Fibroblast of skin of left quadriceps (primary cell): ENCODE measurements around the gene CLIP3.

Experiments used
- DNase-seq, 2 experiments: peaks; one replicate each; pipeline ENCODE4 v3.0.0-alpha.2; 2013; ENCODE audit warnings: low read depth in 2 of 2

CLIP3 gene

DNA sequence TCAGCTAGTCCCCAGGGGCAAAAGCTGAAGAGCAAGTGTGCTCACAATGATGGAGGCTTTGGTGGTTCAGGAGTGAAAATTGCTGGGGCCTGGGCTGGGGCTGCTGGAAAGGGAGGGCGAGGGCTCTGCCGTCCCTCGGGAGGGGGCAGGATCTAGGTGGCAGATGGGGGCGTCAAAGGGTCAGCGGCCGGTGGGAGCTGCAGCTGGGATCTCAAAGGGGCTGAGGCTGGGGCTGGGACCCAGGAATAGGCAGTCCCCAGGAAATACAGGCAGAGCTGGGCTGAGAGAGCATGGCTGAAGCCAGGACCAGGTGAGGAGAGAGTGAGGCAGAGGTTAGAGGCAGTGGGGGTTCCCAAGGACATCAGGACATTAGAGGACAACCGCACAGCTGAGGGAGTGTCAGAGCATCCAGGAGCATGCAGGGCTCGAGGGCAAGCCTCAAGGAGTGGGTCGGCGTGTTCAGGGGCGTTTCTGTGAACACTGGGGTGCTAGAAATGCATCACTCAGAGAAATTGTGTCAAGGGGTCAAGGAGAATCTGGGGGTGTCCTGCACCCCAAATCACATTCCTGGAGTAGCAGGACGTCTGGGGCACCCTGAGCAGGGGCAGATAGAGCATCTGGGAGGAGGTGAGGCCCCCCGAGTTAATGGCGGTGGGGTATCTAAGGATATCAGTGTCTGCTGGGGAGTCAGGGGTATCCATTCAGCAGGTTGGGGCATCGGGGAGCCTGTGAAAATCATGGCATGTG lies 22.9 kb downstream of the CLIP3 start:
- DNase-seq = no peak

DNA sequence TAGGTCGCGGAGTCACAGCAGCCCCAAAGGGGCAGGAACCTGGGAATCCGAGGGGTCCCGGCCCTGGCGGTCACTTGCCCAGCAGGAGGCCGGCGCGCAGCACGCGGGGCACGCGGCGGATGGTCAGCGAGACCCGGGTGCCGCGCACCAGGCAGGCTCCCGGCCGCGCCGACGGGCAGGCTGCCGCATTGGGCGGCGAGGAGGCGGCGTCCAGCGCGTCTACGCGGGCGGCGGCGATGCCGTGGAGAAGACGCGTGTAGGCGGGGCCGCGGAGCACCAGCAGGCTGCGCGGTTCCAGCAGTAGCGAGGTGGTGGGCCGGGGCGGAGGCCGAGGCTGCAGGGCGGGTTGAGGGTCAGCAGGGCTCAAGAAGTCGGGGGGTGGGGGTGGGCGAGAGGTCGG lies 23.5 kb downstream of the CLIP3 start:
- no peak for DNase-seq

DNA sequence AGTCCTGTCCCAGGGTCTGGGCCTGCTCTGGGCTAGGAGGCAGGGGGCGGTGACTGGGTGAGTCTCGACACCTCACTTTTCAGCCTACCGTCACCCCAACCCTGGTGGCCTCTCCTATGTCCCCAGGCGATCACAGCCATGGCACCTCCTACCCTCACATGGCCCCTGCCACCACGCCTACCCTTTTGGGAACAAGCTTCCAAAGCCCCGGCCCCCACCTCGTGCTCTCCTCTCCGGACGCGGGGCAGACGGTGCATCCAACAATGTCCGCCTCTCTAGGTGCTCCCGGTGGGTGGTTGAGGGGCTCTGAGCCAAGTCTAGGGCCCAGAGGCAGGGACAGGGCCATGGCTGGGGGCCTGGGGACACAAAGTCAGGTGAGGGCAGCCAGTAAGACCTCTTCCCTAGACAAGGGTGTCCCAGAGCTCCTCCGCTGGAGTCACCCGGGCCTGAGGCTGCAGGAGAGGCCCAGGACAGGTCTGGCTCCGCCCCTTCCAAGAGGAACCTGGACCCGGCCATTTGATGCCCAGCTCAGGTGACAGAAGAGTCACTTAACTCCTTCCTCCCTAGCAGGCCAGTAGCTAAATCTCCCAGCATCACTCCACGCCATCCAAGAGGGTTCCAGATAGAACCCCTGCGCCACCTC lies 24.2 kb downstream of the CLIP3 start, which contains the start of gene SYNE4:
Gene SYNE4 (minus strand): TSS at position 478 of the 643 bp plus-strand sequence. CDS start 132 bp downstream, at position 346.
- DNase-seq = no peak

DNA sequence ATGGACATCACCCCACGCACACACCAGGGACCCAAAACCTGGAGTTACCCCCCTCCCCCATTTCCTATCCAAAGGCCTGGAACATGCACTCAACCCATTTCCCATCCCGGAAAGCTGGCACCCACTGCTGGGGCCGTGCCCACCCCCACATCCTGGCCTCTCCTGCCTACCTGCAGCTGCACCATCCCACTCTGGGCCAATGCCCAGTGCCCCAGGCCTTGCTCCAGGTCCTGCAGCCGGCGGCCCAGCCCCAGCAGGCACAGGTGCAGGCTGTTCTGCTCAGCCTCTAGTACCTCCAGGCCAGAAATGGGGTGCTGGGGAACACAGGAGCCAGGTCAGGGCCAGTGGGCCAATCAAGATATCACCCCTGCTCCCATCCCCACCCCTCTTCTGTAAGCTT lies 25.7 kb downstream of the CLIP3 start:
- DNase-seq = no peak

DNA sequence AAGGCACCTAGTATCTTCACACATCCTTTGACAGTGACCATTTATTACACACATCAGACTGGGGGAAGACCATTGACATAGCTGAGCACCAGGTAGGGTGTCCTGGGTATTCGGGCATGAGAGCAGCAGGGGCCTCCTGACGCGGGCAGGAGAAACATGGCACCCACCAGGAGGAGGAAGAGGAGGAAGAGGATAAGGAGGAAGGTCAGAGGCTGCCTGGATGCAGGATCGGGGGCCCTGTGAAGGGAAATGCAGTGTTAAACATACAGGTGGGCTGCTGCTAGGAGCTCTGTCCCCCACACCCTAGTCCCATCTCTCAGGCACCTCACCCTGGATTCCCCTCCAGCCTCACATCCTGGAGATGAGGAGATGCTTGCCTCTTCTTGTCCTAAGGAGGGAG lies 29.4 kb downstream of the CLIP3 start:
- DNase-seq = no peak

DNA sequence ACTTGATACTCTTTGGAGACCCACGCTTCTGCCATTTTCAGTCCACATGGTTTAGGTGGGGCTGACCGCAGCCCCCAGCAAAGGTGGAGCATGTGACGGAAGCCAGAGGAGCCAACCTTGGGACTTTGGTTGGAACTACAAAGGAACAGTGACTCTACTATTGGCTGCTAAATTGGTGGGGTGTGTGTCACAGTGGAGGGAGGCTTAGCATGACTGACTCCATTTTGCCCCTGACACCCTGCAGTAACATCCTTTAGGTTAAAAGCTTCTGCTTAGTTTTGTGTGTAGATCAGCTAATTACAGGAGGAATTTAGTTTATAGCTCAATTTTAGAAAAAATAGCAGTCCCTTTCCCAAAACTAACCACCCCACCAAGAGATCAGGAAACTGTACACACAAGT lies 31.1 kb downstream of the CLIP3 start:
- DNase-seq = no peak

DNA sequence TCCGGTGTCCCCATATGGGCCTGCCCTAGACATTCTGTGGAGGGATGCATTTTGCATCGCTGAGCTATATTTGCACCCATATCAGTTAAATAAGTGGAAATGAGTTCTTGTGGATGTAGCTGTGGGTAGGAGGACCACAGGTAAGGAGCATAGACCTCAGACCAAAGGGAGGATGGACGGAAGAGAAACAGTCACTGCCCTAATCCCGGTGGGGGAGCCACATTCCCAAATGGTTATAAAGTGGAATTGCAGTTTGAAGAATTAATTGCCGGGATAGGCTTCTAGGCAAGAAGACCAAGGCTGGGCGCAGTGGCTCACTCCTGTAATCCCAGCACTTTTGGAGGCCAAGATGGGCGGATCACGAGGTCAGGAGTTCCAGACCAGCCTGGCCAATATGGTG lies 35.9 kb downstream of the CLIP3 start:
- DNase-seq = no peak

DNA sequence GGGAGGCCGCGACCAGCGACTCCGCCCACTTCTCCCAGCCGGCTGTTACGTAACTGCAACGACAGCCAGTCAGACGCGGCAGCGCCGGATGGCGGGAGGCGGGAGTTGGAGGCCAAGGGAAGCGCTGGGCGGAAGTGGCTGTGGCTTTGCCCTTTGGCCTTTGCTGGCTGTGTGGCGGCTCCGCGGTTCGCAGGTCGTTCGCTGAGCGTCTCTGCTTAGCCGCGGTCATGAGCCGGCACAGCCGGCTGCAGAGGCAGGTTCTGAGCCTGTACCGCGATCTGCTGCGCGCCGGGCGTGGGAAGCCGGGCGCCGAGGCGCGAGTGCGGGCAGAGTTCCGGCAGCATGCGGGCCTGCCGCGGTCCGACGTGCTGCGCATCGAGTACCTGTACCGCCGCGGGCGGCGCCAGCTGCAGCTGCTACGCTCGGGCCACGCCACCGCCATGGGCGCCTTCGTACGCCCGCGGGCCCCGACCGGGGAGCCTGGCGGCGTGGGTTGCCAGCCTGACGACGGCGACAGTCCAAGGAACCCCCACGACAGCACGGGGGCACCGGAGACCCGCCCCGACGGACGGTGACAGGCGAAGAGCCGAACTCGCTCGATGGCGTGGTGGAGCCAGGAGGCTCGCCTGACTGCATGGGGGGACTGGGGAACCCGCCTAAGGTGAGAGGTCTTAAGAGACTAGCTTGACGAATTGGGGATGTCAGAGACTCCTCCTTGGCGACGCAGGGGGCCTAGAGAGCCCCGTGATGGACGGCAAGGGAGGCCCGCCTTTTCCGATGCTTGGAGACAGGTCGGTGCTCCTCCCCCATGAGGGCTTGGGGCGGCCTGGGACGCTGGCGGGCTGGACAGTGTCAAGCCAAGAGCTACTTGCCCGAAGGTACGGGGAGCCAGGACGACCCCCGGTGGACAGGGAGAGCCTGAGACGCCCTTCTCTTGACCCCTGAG lies 37.4 kb downstream of the CLIP3 start, which contains the start of gene SDHAF1:
Gene SDHAF1 (plus strand): TSS at position 141 of the 946 bp plus-strand sequence. CDS start 87 bp downstream, at position 228.
- DNase-seq = peak; percentile 63 to 71

DNA sequence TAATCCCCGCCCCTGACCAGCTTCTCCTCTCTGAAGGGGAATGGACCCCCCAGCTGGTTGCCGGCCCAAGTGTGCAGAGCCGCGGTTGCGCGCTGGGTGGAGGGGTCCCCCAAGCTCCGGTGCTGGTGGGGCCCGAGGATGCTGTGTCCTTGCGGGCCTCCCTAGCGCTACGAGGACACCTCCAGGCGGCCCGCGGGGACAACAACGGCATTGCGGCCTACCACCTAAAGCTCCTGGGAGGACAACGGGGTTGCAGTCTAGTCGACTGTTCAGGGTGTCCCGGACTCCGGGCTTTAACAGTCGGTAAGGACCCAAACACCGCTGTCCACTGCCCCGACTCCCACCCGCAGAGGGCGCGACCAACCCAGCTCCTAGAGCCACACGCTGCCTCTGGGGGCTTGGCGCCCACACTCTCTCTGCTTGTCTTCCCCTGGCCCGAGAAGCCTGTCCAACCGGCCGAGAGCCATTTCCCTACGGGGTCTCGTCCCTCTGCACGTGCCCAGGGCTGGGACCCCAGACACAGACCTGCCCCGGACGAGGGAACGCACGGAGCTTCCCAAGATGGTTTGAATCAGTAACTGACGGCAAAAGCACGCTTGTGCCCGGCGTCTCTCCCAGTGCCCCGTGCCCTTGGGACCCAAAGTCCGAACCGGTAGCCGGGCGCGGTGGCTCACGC lies 38.6 kb downstream of the CLIP3 start:
- no peak for DNase-seq

DNA sequence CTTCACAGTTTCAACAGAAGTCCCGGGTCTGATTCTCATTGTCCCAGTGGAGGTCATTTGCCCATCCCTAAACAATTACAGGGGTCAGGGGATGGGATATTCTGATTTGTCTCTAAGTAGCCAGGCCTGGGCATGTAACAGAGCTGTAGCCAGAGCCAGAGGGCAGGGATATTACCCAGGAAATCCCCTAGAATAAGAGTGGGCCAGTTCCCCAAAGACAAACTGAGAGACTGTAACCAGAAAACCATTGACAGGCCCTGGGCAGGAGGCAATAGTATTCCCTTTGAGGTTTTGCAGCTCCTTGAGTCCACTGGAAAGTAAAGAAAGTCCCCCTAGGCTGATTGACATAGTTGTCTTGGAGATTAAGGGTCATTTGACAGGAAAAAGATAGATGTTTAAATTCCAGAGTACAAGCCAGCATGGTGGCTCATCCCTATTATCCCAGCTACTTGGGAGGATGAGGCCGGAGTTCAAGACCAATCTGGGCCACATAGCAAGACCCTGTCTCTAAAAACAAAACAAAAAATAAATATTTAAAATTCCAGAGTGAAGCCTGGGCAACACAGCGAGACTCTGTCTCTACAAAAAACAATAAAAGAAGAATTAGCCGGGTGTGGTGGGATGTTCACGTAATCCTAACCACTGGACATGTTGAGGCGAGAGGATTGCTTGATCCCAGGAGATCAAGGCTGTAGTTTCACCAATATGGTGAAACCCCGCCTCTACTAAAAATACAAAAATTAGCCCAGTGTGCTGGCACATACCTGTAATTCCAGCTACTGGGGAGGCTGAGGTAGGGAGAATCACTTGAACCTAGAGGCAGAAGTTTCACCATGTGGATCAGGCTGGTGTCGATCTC lies 39.5 kb downstream of the CLIP3 start:
- DNase-seq = no peak

DNA sequence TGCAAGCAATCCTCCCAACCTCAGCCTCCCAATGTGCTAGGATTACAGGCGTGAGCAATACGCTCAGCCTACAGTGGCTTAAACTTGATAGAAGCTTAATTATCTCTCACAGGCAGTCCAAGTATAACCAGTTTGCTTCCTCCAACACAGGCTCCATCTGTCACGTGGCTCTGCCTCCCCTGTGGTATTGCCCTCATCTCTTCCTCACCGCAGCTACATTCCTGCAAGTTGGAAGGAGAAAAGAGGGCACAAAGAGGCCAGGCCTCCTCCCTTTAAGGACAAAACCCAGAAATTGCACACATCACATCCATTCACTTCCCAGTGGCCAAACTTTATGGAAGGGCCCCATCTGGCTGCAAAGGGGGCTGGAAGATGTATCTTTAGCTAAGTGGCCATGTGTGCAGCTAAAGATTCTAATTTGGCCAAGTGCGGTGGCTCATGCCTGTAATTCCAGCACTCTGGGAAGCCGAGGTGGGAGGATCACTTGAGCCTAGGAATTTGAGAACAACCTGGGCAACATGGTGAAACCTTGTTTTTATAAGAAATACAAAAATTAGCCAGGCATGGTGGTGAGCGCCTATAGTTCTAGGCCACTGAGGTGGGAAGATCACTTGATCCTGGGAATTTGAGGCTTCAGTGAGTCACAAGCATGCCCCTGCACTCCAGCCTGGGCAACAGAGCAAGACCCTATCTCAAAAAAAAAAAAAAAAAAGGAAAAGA lies 40.8 kb downstream of the CLIP3 start:
- DNase-seq = no peak

DNA sequence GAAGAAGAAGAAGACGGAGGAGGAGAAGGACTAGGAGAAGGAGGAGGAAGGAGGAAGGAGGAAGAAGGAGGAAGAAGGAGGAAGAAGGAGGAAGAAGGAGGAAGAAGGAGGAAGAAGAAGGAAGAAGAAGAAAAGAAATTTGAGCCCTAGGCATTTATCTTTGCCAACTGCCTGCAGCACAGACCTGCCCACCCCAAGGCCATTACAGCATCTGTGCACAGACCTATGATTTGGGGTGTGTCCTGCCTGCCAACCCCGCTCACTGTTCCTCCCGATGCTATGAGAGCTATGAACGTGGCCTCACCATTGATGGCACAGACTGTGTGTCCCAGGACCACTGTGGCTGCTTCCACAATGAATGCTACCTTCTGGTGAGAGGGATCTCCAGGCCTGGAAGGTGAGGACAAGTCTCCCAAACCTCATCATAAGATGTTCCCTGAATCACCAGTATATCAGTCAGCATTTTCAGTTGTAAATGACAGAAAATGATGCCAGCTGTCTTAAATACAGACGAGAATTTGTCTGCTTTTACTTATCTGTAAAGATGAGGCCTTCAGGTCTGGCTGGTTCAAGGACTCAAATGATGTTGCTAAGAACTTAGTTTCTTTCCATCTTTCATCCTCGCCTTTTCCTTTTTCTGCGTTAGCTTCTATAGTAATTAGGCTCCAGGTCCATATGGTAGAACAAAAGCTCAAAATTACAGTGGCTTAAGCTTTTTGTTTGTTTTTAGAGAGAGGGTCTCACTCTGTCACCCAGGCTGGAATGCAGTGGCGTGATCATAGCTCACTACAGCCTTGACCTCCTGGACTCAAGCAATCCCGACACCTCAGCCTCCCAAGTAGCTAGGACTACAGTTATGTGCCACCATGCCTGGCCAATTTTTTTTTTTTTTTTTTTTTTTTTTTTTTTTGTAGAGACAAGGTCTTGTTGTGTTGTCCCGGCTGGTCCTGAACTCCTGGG lies 41.6 kb downstream of the CLIP3 start:
- no peak for DNase-seq

DNA sequence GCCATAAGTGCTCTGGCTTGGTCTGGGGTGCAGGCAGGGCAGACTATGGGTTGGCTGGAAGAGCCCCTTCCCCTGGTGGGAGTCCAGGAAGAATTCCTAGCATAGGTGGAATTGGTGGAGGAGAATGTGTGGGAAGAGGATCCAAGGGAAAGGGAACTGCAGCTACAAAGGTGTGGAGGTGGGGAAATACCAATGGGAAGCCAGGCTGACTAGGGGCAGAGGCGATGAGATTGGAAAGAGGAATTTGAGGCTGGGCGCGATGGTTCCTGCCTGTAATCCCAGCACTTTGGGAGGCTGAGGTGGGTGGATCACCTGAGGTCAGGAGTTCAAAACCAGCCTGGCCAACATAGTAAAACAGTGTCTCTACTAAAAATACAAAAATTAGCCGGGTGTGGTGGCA lies 42.5 kb downstream of the CLIP3 start:
- no peak for DNase-seq

DNA sequence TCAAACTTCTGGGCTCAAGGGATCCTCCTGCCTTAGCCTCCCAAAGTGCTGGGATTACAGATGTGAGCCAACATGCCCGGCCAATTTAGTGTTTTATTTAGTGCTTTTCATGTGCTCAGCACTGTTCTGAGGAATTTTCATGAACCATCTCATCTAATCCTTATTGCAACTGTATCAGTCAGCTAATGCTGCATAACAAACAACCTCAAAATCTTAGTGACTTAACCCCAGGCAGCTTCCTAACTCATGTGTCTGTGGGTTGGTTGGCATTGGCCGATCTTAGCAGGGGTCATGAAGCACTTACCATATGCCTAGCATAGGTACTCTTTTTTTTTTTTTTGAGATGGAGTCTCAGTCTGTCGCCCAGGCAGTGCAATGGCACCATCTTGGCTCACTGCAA lies 43.8 kb downstream of the CLIP3 start:
- DNase-seq = no peak

DNA sequence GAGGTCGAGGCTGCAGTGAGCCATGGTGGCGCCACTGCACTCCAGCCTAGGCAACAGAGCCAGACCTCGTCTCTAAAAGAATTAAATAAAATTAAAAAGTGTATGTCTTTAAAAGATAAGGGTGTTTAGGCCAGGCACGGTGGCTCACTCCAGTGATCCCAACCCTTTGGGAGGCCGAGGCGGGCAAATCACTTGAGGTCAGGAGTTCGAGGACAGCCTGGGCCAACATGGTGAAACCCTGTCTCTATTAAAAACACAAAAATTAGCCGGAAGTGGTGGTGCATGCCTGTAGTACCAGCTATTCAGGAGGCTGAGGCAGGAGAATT lies 45.1 kb downstream of the CLIP3 start:
- DNase-seq = no peak

DNA sequence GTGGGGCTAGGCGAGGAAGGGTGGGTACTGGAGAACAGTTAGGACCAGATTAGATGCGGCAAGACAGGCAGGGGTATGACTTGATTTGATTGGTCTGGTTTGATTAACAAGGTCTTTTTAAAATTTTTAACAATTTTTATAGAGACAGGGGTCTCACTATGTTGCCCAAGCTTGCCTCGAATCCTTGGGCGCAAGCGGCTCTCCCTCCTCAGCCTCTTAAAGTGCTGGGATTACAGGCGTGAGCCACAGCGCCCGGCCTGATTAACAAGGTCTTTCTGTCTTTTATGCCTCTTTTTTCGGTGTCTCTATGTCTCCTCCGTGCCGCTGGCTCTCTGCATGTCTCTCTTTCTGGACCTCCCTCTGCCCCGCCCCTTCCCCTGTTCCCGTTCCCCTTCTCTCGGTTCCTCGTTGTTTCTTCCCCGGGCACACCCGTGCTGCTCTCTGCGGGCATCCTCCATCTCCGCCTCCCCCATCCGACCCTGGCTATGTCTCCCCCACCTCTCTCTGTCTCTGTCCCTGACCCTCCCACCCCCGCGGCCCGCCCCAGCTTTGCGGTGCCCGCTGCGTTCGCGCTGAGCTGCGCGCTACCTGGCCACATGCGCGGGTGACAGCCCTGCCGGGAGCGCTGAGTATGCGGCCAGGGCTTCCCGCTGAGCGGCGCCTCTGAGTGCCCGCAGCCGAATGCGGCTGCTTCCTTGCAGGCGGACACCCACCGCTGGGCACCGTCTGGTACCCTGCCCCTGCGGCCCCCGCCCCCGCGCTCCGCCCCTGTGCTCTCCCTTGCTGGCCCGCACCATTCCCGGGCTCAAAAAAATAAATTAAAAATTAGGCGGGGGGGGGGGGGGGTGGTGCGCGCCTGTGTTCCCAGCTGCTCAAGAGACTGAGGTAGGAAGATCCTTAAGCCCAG lies 45.8 kb downstream of the CLIP3 start:
- no peak for DNase-seq

DNA sequence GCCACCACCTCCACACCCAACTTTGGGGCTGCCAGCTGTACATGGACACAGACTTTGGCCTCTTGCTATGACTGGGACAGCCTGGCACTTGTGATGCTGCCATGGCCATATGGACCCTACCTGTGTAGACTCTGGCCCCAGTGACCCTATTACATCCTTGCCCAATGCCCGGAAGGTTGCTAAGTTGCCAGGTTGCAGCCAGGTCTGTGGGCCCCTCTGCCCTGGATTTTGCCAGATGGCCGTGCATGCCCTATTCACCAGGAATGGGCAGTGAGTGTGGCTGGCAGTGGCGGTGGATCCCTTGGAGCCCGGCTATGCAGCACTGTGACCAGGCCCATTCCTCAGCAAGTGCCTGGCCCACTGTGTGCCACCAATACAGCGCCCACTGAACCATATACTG lies 46.6 kb downstream of the CLIP3 start:
- DNase-seq = no peak

DNA sequence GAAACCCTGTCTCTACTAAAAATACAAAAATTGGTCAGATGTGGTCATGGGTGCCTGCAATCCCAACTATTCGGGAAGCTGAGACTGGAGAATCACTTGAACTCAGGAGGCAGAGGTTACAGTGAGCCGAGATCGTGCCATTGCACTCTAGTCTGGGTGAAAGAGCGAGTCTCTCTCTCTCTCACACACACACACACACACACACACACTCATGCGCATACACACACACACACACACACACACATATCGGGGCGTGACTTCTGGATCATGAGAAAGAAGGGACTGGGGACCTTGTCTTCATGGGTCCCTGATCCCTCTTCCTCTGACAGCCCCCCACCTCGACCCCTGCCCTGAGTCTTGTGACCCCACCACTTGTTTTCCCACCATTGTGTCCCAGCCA lies 49.5 kb downstream of the CLIP3 start:
- no peak for DNase-seq
